C4-2B (cell line): Measurements from ENCODE around the gene VMAC.

Source experiments
- ZFX ChIP-seq: fragments of 450-650 bp; IDR thresholded peaks from 2 replicates; pipeline ENCODE4 v1.6.1; 2017
- TF ChIP-seq, protein P1 (sequence below): fragments of 450-650 bp; conservative IDR thresholded peaks from 2 replicates; pipeline ENCODE4 v1.5.1; 2017; ENCODE audit warnings: mild to moderate bottlenecking

DNA sequence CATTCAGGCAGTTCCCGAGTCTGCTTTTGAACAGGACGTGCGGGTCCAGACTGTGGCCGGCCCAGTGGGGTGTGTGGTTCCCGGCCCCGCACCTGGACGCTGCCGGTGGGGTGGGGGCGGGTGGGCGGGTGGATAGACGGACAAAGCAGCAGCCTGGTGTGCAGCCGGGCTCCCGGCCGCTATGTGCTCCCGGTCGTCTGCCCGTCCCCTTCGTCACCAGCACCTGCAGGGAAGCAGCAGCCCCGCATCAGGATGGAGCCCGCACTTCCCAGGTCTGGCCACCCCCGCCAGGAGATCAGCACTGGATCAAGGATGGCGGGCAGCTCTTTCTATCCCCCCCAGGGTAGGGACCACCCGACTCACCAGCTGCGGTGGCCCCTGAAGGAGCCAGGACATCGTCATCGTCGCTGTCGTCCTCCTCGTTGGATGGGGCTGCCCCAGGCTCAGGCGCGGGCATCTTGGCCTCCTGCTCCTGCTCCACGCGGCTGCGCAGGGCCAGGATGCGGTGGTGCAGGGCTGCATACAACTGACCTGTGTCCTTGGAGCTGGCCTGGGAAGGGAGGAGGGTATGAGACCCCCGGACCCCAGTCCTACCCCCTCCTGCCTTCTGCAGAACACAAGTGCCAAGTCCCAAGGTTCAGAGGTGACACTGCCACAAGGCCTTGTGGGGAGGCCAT lies 12.9 kb downstream of the VMAC start:
- TF ChIP-seq, protein P1, sequence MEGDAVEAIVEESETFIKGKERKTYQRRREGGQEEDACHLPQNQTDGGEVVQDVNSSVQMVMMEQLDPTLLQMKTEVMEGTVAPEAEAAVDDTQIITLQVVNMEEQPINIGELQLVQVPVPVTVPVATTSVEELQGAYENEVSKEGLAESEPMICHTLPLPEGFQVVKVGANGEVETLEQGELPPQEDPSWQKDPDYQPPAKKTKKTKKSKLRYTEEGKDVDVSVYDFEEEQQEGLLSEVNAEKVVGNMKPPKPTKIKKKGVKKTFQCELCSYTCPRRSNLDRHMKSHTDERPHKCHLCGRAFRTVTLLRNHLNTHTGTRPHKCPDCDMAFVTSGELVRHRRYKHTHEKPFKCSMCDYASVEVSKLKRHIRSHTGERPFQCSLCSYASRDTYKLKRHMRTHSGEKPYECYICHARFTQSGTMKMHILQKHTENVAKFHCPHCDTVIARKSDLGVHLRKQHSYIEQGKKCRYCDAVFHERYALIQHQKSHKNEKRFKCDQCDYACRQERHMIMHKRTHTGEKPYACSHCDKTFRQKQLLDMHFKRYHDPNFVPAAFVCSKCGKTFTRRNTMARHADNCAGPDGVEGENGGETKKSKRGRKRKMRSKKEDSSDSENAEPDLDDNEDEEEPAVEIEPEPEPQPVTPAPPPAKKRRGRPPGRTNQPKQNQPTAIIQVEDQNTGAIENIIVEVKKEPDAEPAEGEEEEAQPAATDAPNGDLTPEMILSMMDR: no peak
- no peak for TF ChIP-seq ZFX
